ENCODE results near the gene IL34.

The IL34 gene

DNA sequence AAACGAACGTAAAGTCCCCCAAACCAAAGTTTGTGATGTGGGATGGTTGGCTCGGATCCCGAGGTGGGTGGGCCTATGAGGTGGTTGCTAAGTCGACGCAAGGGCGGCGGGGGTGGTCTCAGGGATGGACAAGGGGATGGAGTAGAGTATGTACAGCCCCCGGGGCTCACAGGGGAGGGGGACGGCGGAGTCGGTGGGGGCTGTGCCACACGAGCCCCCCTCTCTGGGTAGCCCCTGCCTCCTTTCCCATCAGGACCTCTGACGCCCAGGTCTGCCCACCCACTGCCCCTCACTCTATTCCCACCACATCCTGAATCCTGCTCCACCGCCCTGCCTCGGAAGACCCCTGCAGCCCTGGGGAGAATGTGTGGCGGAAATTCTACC, 15.2 kb downstream of the IL34 start:
- no peak overlapping the region for H3K4me2 ChIP-seq (ENCODE audit: low read length)

DNA sequence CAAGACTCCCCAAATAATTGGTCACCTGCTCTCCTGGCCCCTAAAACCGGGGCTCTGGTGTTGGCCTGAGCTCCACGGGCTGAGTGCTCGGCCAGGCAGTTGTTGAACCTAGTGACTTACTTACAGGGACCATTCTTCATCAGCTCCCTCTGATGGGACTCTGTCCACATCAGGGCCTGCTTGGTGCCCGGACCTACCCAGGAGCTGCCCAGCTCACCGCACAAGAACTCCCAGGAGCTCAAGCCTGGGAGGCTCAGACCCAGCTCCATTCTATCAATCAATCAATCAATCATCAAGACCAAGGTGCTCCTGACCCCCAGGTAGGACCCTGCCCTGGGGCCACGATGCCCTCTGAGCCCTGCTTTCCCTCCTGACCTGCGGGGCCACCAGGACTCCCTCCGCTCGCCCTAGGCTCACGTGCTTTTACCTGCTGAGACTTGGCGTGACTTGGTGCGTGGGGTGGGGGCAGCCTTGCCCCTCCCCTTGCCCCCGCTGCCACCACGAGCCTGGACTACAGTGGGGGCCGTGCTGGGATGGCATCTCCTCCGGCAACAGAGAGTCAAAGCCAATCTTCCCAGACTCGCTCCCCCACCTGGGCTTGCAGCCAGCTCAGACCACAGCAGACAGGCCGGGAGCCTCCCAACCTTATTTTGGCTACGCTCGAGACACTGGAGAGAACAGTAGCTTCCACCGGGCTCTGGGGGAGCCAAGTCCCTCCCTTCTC, 15.7 kb downstream of the IL34 start:
- Histone ChIP-seq H3K9ac (ENCODE audit: low read length) (no peak overlapping the region), H4K20me1 (ENCODE audit: insufficient read depth, low read length) (no peaks in the 10 kb centered on the region), H3K27me3 (ENCODE audit: insufficient read depth, low read length) (peaks cover 5% of the 10 kb centered on the region; the same call in 1 of the 2 replicates), H3K27ac (ENCODE audit: low read depth, low read length, poor library complexity, severe bottlenecking) (no peak overlapping the region), H3K9me2 (ENCODE audit: low read depth, low read length) (no peaks in the 10 kb centered on the region), H3K9me3 (ENCODE audit: low read length) (no peaks in the 10 kb centered on the region), H3K79me2 (ENCODE audit: insufficient read depth, low read length) (no peaks in the 10 kb centered on the region), H3K36me3 (ENCODE audit: insufficient read depth, low read length) (no peaks in the 10 kb centered on the region), H2AFZ (ENCODE audit: low read length) (no peak overlapping the region), H3F3A (ENCODE audit: insufficient read depth, low read length) (no peaks in the 10 kb centered on the region), H3K4me1 (ENCODE audit: insufficient read depth, low read length, severe bottlenecking) (peaks cover 4% of the 10 kb centered on the region), H3K4me3 (ENCODE audit: low read depth, low read length, poor library complexity, severe bottlenecking) (no peak overlapping the region), H3K4me2 (ENCODE audit: low read length) (no peak overlapping the region)
- TF ChIP-seq, protein P1, sequence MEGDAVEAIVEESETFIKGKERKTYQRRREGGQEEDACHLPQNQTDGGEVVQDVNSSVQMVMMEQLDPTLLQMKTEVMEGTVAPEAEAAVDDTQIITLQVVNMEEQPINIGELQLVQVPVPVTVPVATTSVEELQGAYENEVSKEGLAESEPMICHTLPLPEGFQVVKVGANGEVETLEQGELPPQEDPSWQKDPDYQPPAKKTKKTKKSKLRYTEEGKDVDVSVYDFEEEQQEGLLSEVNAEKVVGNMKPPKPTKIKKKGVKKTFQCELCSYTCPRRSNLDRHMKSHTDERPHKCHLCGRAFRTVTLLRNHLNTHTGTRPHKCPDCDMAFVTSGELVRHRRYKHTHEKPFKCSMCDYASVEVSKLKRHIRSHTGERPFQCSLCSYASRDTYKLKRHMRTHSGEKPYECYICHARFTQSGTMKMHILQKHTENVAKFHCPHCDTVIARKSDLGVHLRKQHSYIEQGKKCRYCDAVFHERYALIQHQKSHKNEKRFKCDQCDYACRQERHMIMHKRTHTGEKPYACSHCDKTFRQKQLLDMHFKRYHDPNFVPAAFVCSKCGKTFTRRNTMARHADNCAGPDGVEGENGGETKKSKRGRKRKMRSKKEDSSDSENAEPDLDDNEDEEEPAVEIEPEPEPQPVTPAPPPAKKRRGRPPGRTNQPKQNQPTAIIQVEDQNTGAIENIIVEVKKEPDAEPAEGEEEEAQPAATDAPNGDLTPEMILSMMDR (IDR thresholded peaks at IDR 0.05; ENCODE audit: low read length): no peak
- no peak for TF ChIP-seq EZH2 (IDR thresholded peaks at IDR 0.05; ENCODE audit: borderline replicate concordance, low read length)

More for the DNA sequence above, 15.2 kb downstream of the IL34 start:
- Histone ChIP-seq H3F3A (ENCODE audit: insufficient read depth, low read length) (no peaks in the 10 kb centered on the region), H3K9me3 (ENCODE audit: low read length) (no peaks in the 10 kb centered on the region), H3K27me3 (ENCODE audit: insufficient read depth, low read length) (peaks cover 5% of the 10 kb centered on the region; the same call in 1 of the 2 replicates), H3K36me3 (ENCODE audit: insufficient read depth, low read length) (no peaks in the 10 kb centered on the region), H3K79me2 (ENCODE audit: insufficient read depth, low read length) (no peaks in the 10 kb centered on the region), H3K9me2 (ENCODE audit: low read depth, low read length) (no peaks in the 10 kb centered on the region), H3K9ac (ENCODE audit: low read length) (no peak overlapping the region), H3K27ac (ENCODE audit: low read depth, low read length, poor library complexity, severe bottlenecking) (no peak overlapping the region), H2AFZ (ENCODE audit: low read length) (no peak overlapping the region), H3K4me1 (ENCODE audit: insufficient read depth, low read length, severe bottlenecking) (peaks cover 4% of the 10 kb centered on the region), H3K4me3 (ENCODE audit: low read depth, low read length, poor library complexity, severe bottlenecking) (no peak overlapping the region), H4K20me1 (ENCODE audit: insufficient read depth, low read length) (no peaks in the 10 kb centered on the region)
- TF ChIP-seq, protein P1 (IDR thresholded peaks at IDR 0.05; ENCODE audit: low read length): no peak
- TF ChIP-seq EZH2 (IDR thresholded peaks at IDR 0.05; ENCODE audit: borderline replicate concordance, low read length): no peak

DNA sequence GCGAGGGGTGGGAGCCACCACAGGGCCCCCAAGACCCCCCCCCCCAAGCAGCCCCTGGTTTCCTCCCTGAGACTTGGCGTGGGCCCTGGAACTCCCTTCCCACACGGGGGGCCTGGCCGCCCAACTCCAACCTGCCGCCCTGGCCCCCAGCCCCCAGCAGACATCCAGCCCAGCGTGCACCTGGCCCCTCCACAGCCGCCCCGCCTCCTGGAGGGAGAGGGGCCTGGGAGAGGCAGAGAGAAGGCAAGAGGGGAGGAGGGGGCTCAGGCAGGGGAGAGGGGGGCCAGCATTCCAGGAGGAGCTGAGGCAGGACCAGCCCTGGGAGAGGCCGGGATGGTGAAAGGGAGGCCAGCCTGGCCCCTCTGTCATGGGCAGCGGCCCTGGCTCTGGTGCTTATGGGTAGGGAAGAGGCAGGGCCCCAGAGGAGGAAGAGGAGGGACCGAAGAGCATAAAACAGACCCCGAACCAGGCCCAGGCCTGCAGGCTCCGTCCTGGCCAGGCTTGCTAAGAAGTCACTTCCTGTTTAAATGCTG, 16.7 kb downstream of the IL34 start:
- Histone ChIP-seq H3K9me3 (ENCODE audit: low read length) (no peaks in the 10 kb centered on the region), H3K27ac (ENCODE audit: low read depth, low read length, poor library complexity, severe bottlenecking) (no peak overlapping the region)
- TF ChIP-seq EZH2 (IDR thresholded peaks at IDR 0.05; ENCODE audit: borderline replicate concordance, low read length): no peak
- TF ChIP-seq, protein P1 (IDR thresholded peaks at IDR 0.05; ENCODE audit: low read length): no peak

More for the DNA sequence above, 16.7 kb downstream of the IL34 start:
- H3F3A ChIP-seq (ENCODE audit: insufficient read depth, low read length): no peaks in the 10 kb centered on the region
- no peak overlapping the region for H3K9ac ChIP-seq (ENCODE audit: low read length)
- H2AFZ ChIP-seq (ENCODE audit: low read length): no peak overlapping the region
- no peaks in the 10 kb centered on the region for H3K79me2 ChIP-seq (ENCODE audit: insufficient read depth, low read length)
- H3K27me3 ChIP-seq (ENCODE audit: insufficient read depth, low read length): peaks cover 5% of the 10 kb centered on the region; the same call in 1 of the 2 replicates
- H4K20me1 ChIP-seq (ENCODE audit: insufficient read depth, low read length): no peaks in the 10 kb centered on the region
- H3K4me3 ChIP-seq (ENCODE audit: low read depth, low read length, poor library complexity, severe bottlenecking): no peak overlapping the region
- H3K4me1 ChIP-seq (ENCODE audit: insufficient read depth, low read length, severe bottlenecking): peaks cover 4% of the 10 kb centered on the region
- H3K9me2 ChIP-seq (ENCODE audit: low read depth, low read length): no peaks in the 10 kb centered on the region
- H3K36me3 ChIP-seq (ENCODE audit: insufficient read depth, low read length): no peaks in the 10 kb centered on the region
- H3K4me2 ChIP-seq (ENCODE audit: low read length): no peak overlapping the region

Data from OCI-LY1 (cell line).